Measurements from ENCODE around the gene AMPH.

Gene AMPH

GRCh38 chr7:38629651-38630510, 1.3 kb downstream of the AMPH start:
- TF ChIP-seq CTCF (IDR thresholded peaks at IDR 0.05), result no peak
- H3K9me3 ChIP-seq (ENCODE audit: control insufficient read depth, low read length), result no peaks in the 10 kb centered on the region
- no peak overlapping the region for H3K27ac ChIP-seq
- peaks cover 2% of the 10 kb centered on the region for H3K79me2 ChIP-seq
- H3K4me2 ChIP-seq (ENCODE audit: low read length), result no peak overlapping the region
- H3K4me1 ChIP-seq, result no peaks in the 10 kb centered on the region
- H3K4me3 ChIP-seq (ENCODE audit: low read depth, low read length), result no peak overlapping the region
- no peak overlapping the region for H3K9ac ChIP-seq
- H2AFZ ChIP-seq, result peak overlapping the region; percentile 77
- no peaks in the 10 kb centered on the region for H3K27me3 ChIP-seq (ENCODE audit: control insufficient read depth, insufficient read depth, low read length)
- no peaks in the 10 kb centered on the region for H3K36me3 ChIP-seq (ENCODE audit: control insufficient read depth, insufficient read depth, low read length)

GRCh38 chr7:38628630-38629385, 2.4 kb downstream of the AMPH start:
- Histone ChIP-seq H3K9ac (no peak overlapping the region), H3K27ac (no peak overlapping the region), H3K4me3 (ENCODE audit: low read depth, low read length) (no peak overlapping the region), H3K36me3 (ENCODE audit: control insufficient read depth, insufficient read depth, low read length) (no peaks in the 10 kb centered on the region), H2AFZ (no peak overlapping the region), H3K27me3 (ENCODE audit: control insufficient read depth, insufficient read depth, low read length) (no peaks in the 10 kb centered on the region), H3K9me3 (ENCODE audit: control insufficient read depth, low read length) (no peaks in the 10 kb centered on the region), H3K4me1 (no peaks in the 10 kb centered on the region), H3K79me2 (peaks cover 2% of the 10 kb centered on the region), H3K4me2 (ENCODE audit: low read length) (no peak overlapping the region)
- TF ChIP-seq CTCF (IDR thresholded peaks at IDR 0.05), result no peak

DNA sequence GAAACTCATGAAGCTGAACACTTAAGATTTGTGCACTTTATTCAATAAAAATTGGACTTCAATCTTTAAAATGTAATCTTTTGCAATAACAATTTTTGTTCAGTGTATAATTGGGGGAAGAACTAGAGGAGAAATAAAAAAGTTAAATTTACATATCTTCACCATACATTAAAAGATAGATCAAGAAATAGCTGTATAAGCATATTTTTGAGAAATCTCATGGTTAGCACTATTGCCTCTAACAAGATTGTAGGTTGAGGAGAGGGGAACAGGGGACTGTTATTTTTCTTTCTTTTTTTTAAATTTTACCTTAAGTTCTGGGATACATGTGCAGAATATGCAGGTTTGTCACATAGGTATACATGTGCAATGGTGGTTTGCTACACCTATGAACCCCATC, 5.3 kb downstream of the AMPH start:
- TF ChIP-seq CTCF (IDR thresholded peaks at IDR 0.05), result no peak
- no peaks in the 10 kb centered on the region for H3K36me3 ChIP-seq (ENCODE audit: control insufficient read depth, insufficient read depth, low read length)
- no peak overlapping the region for H3K4me2 ChIP-seq (ENCODE audit: low read length)
- no peak overlapping the region for H3K27ac ChIP-seq
- no peak overlapping the region for H2AFZ ChIP-seq
- H3K27me3 ChIP-seq (ENCODE audit: control insufficient read depth, insufficient read depth, low read length), result no peaks in the 10 kb centered on the region
- H3K4me1 ChIP-seq, result no peaks in the 10 kb centered on the region
- no peak overlapping the region for H3K4me3 ChIP-seq (ENCODE audit: low read depth, low read length)
- no peak overlapping the region for H3K9ac ChIP-seq
- H3K79me2 ChIP-seq, result peaks cover 2% of the 10 kb centered on the region
- no peaks in the 10 kb centered on the region for H3K9me3 ChIP-seq (ENCODE audit: control insufficient read depth, low read length)

DNA sequence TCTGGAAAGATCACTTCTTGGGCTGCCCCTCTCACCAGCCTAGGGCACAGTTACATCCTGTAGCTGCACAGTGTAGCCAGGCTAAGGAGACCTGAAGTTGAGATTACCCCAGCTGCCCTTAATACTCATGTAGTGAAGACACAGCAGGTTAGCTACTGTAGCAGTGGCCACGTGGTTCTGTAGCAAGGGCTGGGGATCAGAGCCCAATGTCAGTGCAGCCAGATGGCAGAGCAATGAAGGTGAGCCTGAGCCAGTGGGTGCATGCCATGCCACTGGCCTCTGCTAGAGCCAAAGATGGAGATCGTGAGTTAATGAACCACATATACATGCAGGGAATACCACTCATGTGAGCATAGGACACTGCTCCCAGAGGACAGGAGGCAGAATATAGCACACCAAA, 15.5 kb downstream of the AMPH start:
- H3K4me3 ChIP-seq (ENCODE audit: low read depth, low read length), result no peak overlapping the region
- no peak overlapping the region for H3K27ac ChIP-seq
- H2AFZ ChIP-seq, result no peak overlapping the region
- no peaks in the 10 kb centered on the region for H3K36me3 ChIP-seq (ENCODE audit: control insufficient read depth, insufficient read depth, low read length)
- no peaks in the 10 kb centered on the region for H3K27me3 ChIP-seq (ENCODE audit: control insufficient read depth, insufficient read depth, low read length)
- no peaks in the 10 kb centered on the region for H3K9me3 ChIP-seq (ENCODE audit: control insufficient read depth, low read length)
- no peak overlapping the region for H3K4me2 ChIP-seq (ENCODE audit: low read length)
- H3K4me1 ChIP-seq, result peaks cover 2% of the 10 kb centered on the region
- no peak overlapping the region for H3K9ac ChIP-seq
- no peaks in the 10 kb centered on the region for H3K79me2 ChIP-seq
- TF ChIP-seq CTCF (IDR thresholded peaks at IDR 0.05), result no peak

Measured in parathyroid adenoma (tissue), 2 donors.